HG03460 (cell line): ENCODE results near the gene AKAP17A.
"Not testable (repeated sequence)": the region's sequence is repeated elsewhere in the genome, so short reads cannot be mapped to it uniquely, and the experiment has no call there.

Source experiments
- ATAC-seq: cut with Tn5 transposase; IDR thresholded peaks from one replicate; pipeline ENCODE4 v1.9.1; 2021; ENCODE audit not compliant: unreplicated experiment

Gene AKAP17A

GRCh38 chrX:1601768-1602085, 10.3 kb downstream of the AKAP17A start:
- ATAC-seq = no peak

GRCh38 chrX:1602299-1602698, 10.9 kb downstream of the AKAP17A start:
- ATAC-seq = no peak

GRCh38 chrX:1606496-1606895, 15.1 kb downstream of the AKAP17A start:
- ATAC-seq = no peak

- ATAC-seq = no peak
These were observed 17.9 kb downstream of the AKAP17A start for GRCh38 chrX:1609311-1609710.

- no peak for ATAC-seq
These were observed 18.4 kb downstream of the AKAP17A start for GRCh38 chrX:1609762-1610161.

- no peak for ATAC-seq
These were observed 18.8 kb downstream of the AKAP17A start for GRCh38 chrX:1610166-1610565.

GRCh38 chrX:1610736-1611135, 19.3 kb downstream of the AKAP17A start:
- no peak for ATAC-seq

- ATAC-seq = no peak
These were observed 21.4 kb downstream of the AKAP17A start for GRCh38 chrX:1612641-1613286.

- ATAC-seq = no peak
These were observed 23.5 kb downstream of the AKAP17A start, which contains the start of gene ASMT for GRCh38 chrX:1614927-1615326. ASMT (plus strand) TSS chrX:1615059; CDS start chrX:1615200, 141 bp downstream.

- no peak for ATAC-seq
These were observed 27.3 kb downstream of the AKAP17A start for GRCh38 chrX:1618689-1619088.

- no peak for ATAC-seq
These were observed 32.3 kb downstream of the AKAP17A start for GRCh38 chrX:1623691-1624090.

- ATAC-seq = not testable (repeated sequence)
These were observed 32.9 kb downstream of the AKAP17A start for GRCh38 chrX:1624158-1624860.

- ATAC-seq = not testable (repeated sequence)
These were observed 33.4 kb downstream of the AKAP17A start for GRCh38 chrX:1624861-1625215.

- no peak for ATAC-seq
These were observed 37.8 kb downstream of the AKAP17A start for GRCh38 chrX:1629244-1629643.

- ATAC-seq = no peak
These were observed 54.6 kb downstream of the AKAP17A start for GRCh38 chrX:1646009-1646408.

- no peak for ATAC-seq
These were observed 58.2 kb downstream of the AKAP17A start for GRCh38 chrX:1649621-1650020.
